Muscle layer of duodenum (tissue), 2 donors: ENCODE measurements around the gene HDC.

Source experiments
- H3K27ac ChIP-seq: one replicate; pipeline ENCODE4 v1.7.0; 2013; ENCODE audit warnings: mild to moderate bottlenecking, low read length
- H3K27me3 ChIP-seq: one replicate; pipeline ENCODE4 v1.7.0; 2013; ENCODE audit warnings: low read depth, mild to moderate bottlenecking, control low read depth, low read length
- H3K36me3 ChIP-seq, 2 donors: one replicate each; pipeline ENCODE4 v1.7.0; 2013; ENCODE audit warnings: low read length in 2 of 2, control low read depth in 1 of 2, mild to moderate bottlenecking in 1 of 2; ENCODE audit not compliant: insufficient read depth in 2 of 2, control insufficient read depth in 1 of 2
- H3K4me1 ChIP-seq, 2 donors: one replicate each; pipeline ENCODE4 v1.7.0; 2013; ENCODE audit warnings: low read length in 2 of 2, mild to moderate bottlenecking in 2 of 2, control low read depth in 1 of 2, moderate library complexity in 1 of 2; ENCODE audit not compliant: insufficient read depth in 2 of 2, control insufficient read depth in 1 of 2
- H3K4me3 ChIP-seq, 2 donors: one replicate each; pipeline ENCODE4 v1.7.0; 2013; ENCODE audit warnings: low read length in 2 of 2, low read depth in 1 of 2, mild to moderate bottlenecking in 1 of 2
- H3K9me3 ChIP-seq, 2 donors: one replicate each; pipeline ENCODE4 v1.7.0; 2013; ENCODE audit warnings: low read length in 2 of 2, control low read depth in 1 of 2, mild to moderate bottlenecking in 1 of 2; ENCODE audit not compliant: control insufficient read depth in 1 of 2
- donor health status: healthy.

The HDC gene

DNA sequence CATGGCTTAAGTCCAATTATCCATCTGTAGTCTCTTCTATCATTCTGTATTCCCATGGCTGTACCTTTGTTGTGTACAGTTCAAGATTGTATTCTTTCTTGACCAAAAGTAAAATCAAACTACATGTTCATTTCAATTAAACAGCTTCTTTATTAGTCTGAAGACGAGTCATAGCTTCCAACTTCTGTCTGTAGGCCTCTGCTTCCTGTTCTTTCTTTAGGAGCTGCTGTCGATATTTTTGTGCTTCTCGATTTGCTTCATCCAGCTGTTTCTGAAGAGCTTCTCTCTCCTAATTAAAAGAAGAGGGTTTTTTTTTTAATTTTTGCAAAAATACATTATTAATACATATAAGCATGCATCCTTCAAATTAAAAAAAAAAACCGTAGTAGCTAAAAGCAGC is 13.0 kb upstream of the HDC start:
- Histone ChIP-seq H3K36me3 (peaks cover 0 to 6% of the 10 kb centered on the region in 2 donors), H3K4me1 (no peaks in the 10 kb centered on the region), H3K27ac (no peak overlapping the region), H3K27me3 (no peaks in the 10 kb centered on the region), H3K4me3 (no peak overlapping the region), H3K9me3 (no peaks in the 10 kb centered on the region)

DNA sequence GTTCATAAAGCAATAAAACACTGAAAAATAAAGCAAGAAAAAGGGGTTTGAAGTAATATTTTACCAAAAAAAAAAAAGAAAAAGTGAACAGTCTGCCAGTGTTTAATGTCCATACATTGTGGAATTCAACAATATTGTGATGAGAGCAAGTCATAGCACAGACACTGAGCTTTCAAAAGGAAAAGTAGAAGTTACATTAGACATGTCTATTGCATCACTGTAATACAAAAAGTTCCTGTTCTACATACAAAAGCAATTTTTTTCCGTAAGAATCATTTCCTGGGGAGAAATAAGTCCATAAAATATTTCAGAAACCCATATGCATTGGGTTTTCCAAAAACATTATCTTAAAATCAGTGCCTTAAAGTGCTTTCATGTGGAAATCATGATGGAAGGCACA is 11.8 kb upstream of the HDC start:
- no peak overlapping the region for H3K27ac ChIP-seq

DNA sequence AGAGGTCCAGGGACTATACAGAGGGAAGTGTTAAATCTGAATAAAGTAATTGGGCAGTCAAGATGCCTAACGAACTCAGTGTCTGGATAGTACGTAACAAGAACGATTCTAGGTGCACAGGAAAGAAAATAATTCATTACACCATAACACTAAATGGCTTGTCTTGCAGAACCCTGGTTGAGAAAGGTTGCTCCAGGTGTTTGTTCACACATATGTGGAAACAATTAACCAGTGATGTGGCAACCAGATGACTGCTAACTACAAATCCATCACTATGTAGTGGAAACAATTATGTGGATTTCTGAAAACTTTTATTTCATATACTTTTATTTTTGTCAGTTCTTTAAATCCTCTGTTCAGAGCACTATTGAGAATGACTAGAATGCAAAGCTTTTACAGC is 10.4 kb upstream of the HDC start:
- Histone ChIP-seq H3K36me3 (peaks cover 0 to 6% of the 10 kb centered on the region in 2 donors), H3K27me3 (no peaks in the 10 kb centered on the region), H3K9me3 (no peaks in the 10 kb centered on the region), H3K27ac (no peak overlapping the region), H3K4me1 (no peaks in the 10 kb centered on the region), H3K4me3 (no peak overlapping the region)

More for the DNA sequence above, 11.8 kb upstream of the HDC start:
- H3K9me3 ChIP-seq, result no peaks in the 10 kb centered on the region
- H3K27me3 ChIP-seq, result no peaks in the 10 kb centered on the region
- H3K36me3 ChIP-seq, result peaks cover 0 to 6% of the 10 kb centered on the region in 2 donors
- H3K4me3 ChIP-seq, result no peak overlapping the region
- H3K4me1 ChIP-seq, result no peaks in the 10 kb centered on the region

GRCh38 chr15:50275091-50275490 is 9.6 kb upstream of the HDC start:
- Histone ChIP-seq H3K27me3 (no peaks in the 10 kb centered on the region), H3K36me3 (peaks cover 0 to 6% of the 10 kb centered on the region in 2 donors)

DNA sequence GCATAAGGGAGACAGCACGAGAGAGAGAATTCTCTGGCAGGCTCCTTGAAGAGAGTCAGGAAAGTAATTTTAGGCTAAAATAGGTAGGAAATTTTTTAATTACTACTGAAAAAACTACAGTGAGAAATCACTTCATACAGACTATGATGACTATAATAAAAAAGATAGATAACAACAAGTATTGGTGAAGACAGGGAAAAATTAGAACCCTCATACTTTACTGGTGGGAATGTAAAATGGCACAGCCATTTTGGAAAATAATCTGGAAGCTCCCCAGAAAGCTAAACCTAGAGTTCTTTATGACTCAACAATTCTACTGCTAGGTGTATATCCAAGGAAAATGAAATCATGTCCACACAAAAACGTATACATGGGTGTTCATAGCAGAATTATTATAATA is 2.1 kb upstream of the HDC start:
- H3K36me3 ChIP-seq, result no peaks in the 10 kb centered on the region
- no peaks in the 10 kb centered on the region for H3K27me3 ChIP-seq
- no peak overlapping the region for H3K27ac ChIP-seq
- H3K4me1 ChIP-seq, result no peaks in the 10 kb centered on the region
- H3K4me3 ChIP-seq, result no peak overlapping the region
- H3K9me3 ChIP-seq, result no peaks in the 10 kb centered on the region

More at GRCh38 chr15:50275091-50275490, 9.6 kb upstream of the HDC start:
- no peak overlapping the region for H3K4me3 ChIP-seq
- no peak overlapping the region for H3K27ac ChIP-seq
- no peaks in the 10 kb centered on the region for H3K9me3 ChIP-seq
- H3K4me1 ChIP-seq, result no peaks in the 10 kb centered on the region

GRCh38 chr15:50262533-50262932 is 3.0 kb downstream of the HDC start:
- no peak overlapping the region for H3K27ac ChIP-seq

DNA sequence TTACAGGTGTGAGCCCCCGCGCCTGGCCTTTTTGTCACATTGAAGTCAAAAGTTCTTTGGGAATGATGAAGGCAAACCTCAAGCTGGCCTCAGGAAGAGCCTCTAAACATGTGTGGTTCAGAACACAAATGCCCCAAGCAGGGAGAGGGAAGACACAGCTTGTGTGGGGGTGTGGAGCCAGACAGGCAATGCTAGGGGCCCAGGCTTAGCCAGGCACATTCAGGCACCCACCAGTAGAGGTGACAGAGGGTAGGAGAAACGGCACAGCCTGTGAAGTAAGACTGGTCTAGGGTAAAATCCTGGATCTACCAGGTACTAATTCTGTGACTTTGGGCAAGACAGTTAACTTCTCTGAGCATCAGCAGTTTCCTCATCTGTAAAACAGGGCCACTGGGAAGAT is 3.5 kb downstream of the HDC start:
- H3K4me3 ChIP-seq, result no peak overlapping the region
- no peaks in the 10 kb centered on the region for H3K9me3 ChIP-seq
- no peaks in the 10 kb centered on the region for H3K27me3 ChIP-seq
- no peak overlapping the region for H3K27ac ChIP-seq
- no peaks in the 10 kb centered on the region for H3K36me3 ChIP-seq
- no peaks in the 10 kb centered on the region for H3K4me1 ChIP-seq

More at GRCh38 chr15:50262533-50262932, 3.0 kb downstream of the HDC start:
- Histone ChIP-seq H3K4me3 (no peak overlapping the region), H3K9me3 (no peaks in the 10 kb centered on the region), H3K27me3 (no peaks in the 10 kb centered on the region), H3K36me3 (no peaks in the 10 kb centered on the region), H3K4me1 (no peaks in the 10 kb centered on the region)

DNA sequence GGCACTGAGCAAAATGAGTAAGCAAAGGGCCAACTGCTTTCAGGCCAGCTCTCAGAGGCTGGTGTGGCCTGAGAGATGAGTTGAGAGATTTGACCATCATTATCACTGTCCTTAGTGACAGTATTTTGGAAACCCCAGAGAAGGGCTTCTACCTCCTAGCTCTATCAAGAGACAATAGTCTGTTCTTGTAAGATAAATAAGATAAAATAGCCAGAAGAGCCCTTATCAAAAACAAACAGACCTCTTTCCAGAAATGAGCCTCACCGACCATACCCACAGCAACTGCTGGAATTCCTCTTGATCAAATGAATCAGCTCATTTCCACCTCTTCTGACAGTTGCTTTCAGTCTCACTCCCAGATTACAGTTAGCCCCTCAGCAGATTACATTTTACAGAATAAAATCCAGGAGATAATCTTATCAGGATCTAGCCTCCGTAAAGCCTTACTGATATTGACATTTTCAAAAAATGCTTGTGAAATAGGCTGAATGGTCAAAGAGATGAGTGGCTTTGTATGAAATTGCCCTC is 4.5 kb downstream of the HDC start:
- H3K4me1 ChIP-seq, result no peaks in the 10 kb centered on the region
- H3K36me3 ChIP-seq, result no peaks in the 10 kb centered on the region
- H3K27ac ChIP-seq, result no peak overlapping the region
- H3K4me3 ChIP-seq, result no peak overlapping the region
- no peaks in the 10 kb centered on the region for H3K9me3 ChIP-seq
- H3K27me3 ChIP-seq, result no peaks in the 10 kb centered on the region

DNA sequence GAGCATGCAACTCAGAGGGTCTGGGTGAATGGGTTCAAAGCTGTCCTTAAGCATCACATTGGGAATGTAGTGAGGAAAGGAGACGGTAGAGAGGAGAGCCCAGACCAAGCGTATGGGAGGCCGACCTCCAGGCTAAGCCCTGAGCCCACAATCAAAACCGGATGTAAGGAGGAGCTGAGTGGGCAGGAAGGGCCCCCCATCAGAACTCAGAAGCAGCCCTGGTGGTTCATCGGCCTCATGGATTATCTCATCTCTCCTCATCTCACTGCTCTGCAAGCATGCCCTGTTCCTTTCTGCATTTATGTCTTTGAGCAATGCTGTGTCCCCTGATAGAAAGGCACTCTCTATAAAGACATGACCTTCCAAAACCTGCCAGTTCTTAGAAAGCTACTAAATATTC is 6.2 kb downstream of the HDC start:
- Histone ChIP-seq H3K27me3 (no peaks in the 10 kb centered on the region), H3K4me1 (no peaks in the 10 kb centered on the region), H3K27ac (no peak overlapping the region), H3K9me3 (no peaks in the 10 kb centered on the region), H3K4me3 (no peak overlapping the region), H3K36me3 (no peaks in the 10 kb centered on the region)

DNA sequence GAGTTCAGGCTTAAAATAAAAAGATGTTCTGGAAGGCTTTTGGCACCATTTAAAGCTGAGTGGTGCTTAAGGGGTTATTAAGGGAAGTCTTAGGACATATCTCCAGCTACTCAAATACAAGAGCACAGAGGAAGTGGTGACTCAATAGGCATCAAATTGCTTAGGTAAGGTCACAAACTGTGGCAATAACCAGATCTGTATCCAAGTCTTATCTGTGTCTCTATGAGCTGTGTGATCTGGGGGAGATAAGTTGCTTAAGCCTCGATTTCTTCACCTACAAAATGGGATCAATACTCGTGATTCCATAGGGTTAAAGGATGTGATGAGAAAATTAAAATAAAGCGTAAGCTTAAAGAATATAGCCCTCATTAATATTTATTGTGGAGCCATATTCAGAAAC is 7.6 kb downstream of the HDC start:
- H3K4me3 ChIP-seq, result no peak overlapping the region
- H3K4me1 ChIP-seq, result no peaks in the 10 kb centered on the region
- H3K27ac ChIP-seq, result no peak overlapping the region
- H3K36me3 ChIP-seq, result no peaks in the 10 kb centered on the region
- H3K9me3 ChIP-seq, result no peaks in the 10 kb centered on the region
- no peaks in the 10 kb centered on the region for H3K27me3 ChIP-seq

DNA sequence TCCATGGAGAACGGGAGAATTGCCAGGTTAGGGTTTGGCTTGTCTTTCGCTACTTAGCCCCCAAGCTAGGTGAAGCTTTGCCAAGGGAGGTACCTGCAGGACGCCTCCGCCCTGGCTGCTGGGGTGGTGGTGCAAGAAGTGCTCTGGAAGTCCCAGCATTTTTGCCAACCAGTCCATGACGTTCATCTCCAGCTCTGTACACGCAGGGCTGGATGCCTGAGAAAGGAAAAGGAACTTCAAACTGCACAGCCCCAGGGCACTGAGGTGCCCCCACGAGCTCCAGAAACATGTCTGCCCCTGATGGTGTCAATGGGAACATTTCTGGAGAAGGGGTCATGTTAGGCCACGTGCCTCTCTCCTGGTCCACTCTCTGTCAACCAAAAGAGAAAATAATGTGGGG is 8.2 kb downstream of the HDC start:
- no peaks in the 10 kb centered on the region for H3K4me1 ChIP-seq
- H3K36me3 ChIP-seq, result no peaks in the 10 kb centered on the region
- no peaks in the 10 kb centered on the region for H3K9me3 ChIP-seq
- no peak overlapping the region for H3K27ac ChIP-seq
- no peaks in the 10 kb centered on the region for H3K27me3 ChIP-seq
- no peak overlapping the region for H3K4me3 ChIP-seq
